B cell (primary cell): ENCODE results near the gene BAIAP2L1. TPM values are rescaled to one million over a fixed set of nuclear protein-coding genes. Genes with fewer than 3 reads are reported as not detected.

Source experiments
- ATAC-seq: fragments of 200-7000 bp; cut with Tn5 transposase; one replicate; pipeline ENCODE4 v1.10.0; 2021; ENCODE audit warnings: low read depth, mild to moderate bottlenecking, moderate number of reproducible peaks, moderate library complexity
- CTCF ChIA-PET: fragments of 350-600 bp; sonication (Branson Sonifier 250); formaldehyde crosslinking; loops from one replicate; lab custom pipeline; 2021; ENCODE audit warnings: antibody characterized with exemption, inconsistent platforms; lab: Charles Lee
- POLR2A ChIA-PET: fragments of 350-600 bp; sonication (Branson Sonifier 250); formaldehyde crosslinking; loops from one replicate; lab custom pipeline; 2021; ENCODE audit warnings: antibody characterized with exemption; lab: Charles Lee
- DNase-seq: peaks from one replicate; pipeline ENCODE4 v3.0.0; 2013
- H2AFZ ChIP-seq: 2 replicates; pipeline ENCODE4 v1.6.1; 2012; ENCODE audit warnings: mild to moderate bottlenecking, low read depth, low read length; ENCODE audit not compliant: insufficient read depth, poor library complexity, severe bottlenecking
- H3K27ac ChIP-seq, 2 donors: 1 replicate in 1 of 2; 2 replicates in 1 of 2; pipeline ENCODE4 v1.5.1; 2012 to 2013; ENCODE audit warnings: low read length in 2 of 2, mild to moderate bottlenecking in 2 of 2, moderate library complexity in 1 of 2
- H3K27me3 ChIP-seq, 4 experiments: fragments of 200-600 bp in 1 of 4; sonication (generic) in 1 of 4; replicated peaks in 1 of 4; 1 replicate in 2 of 4; 2 replicates in 2 of 4; pipeline versions ENCODE4 v1.6.1 to v1.7.0; 2013 to 2016; ENCODE audit warnings: low read length in 3 of 4, mild to moderate bottlenecking in 2 of 4, mixed read lengths in 1 of 4, moderate library complexity in 1 of 4; ENCODE audit not compliant: insufficient read depth in 4 of 4, control insufficient read depth in 3 of 4; ENCODE audit errors: control extremely low read depth in 1 of 4
- H3K36me3 ChIP-seq, 2 experiments: replicated peaks in 1 of 2; 1 replicate in 1 of 2; 2 replicates in 1 of 2; pipeline versions ENCODE4 v1.6.1 to v1.7.1; 2013; ENCODE audit warnings: low read length in 1 of 2; ENCODE audit not compliant: insufficient read depth in 2 of 2, control insufficient read depth in 1 of 2; ENCODE audit errors: control extremely low read depth in 1 of 2, extremely low read depth in 1 of 2
- H3K4me1 ChIP-seq, 2 donors: fragments of 200-600 bp in 1 of 2; sonication (generic) in 1 of 2; 1 replicate in 1 of 2; 2 replicates in 1 of 2; pipeline versions ENCODE4 v1.5.1 to v1.6.1; 2013 to 2017; ENCODE audit warnings: low read length in 2 of 2; ENCODE audit not compliant: control insufficient read depth in 2 of 2, insufficient read depth in 2 of 2
- H3K4me2 ChIP-seq: replicated peaks from 2 replicates; pipeline ENCODE3; 2012; ENCODE audit warnings: mild to moderate bottlenecking, low read depth, low read length; ENCODE audit not compliant: poor library complexity, severe bottlenecking
- H3K4me3 ChIP-seq, 5 experiments: fragments of 200-600 bp in 1 of 5; sonication (generic) in 1 of 5; 1 replicate in 3 of 5; 2 replicates in 2 of 5; pipeline versions ENCODE4 v1.5.1 to v1.7.0; 2011 to 2016; ENCODE audit warnings: low read length in 4 of 5, mild to moderate bottlenecking in 4 of 5, low read depth in 2 of 5, control low read depth in 1 of 5, moderate library complexity in 1 of 5; ENCODE audit not compliant: insufficient read depth in 1 of 5; ENCODE audit errors: control extremely low read depth in 1 of 5, extremely low read depth in 1 of 5
- H3K79me2 ChIP-seq: fragments of 200-600 bp; sonication (generic); one replicate; pipeline ENCODE4 v1.6.0; 2016; ENCODE audit warnings: low read length; ENCODE audit not compliant: control insufficient read depth, insufficient read depth
- H3K9ac ChIP-seq: fragments of 200-600 bp; sonication (generic); 2 replicates; pipeline ENCODE4 v1.6.1; 2017; ENCODE audit warnings: mild to moderate bottlenecking, low read length, moderate library complexity
- H3K9me3 ChIP-seq, 3 donors: one replicate each; pipeline versions ENCODE4 v1.6.1 to v1.7.1; 2013; ENCODE audit warnings: low read length in 2 of 3; ENCODE audit not compliant: control insufficient read depth in 2 of 3, insufficient read depth in 1 of 3; ENCODE audit errors: control extremely low read depth in 1 of 3
- H4K20me1 ChIP-seq: 2 replicates; pipeline ENCODE4 v1.6.0; 2012; ENCODE audit warnings: mild to moderate bottlenecking, low read length; ENCODE audit not compliant: insufficient read depth, control insufficient read depth, poor library complexity, severe bottlenecking
- H3K27ac Mint-ChIP-seq: one replicate; pipeline ENCODE4 v1.8.0; 2021; ENCODE audit warnings: mixed read lengths
- H3K27me3 Mint-ChIP-seq: one replicate; pipeline ENCODE4 v1.8.0; 2021; ENCODE audit warnings: mixed read lengths
- H3K4me1 Mint-ChIP-seq: one replicate; pipeline ENCODE4 v1.8.0; 2021; ENCODE audit warnings: mixed read lengths
- H3K4me3 Mint-ChIP-seq: one replicate; pipeline ENCODE4 v1.8.0; 2021; ENCODE audit warnings: mixed read lengths
- H3K9me3 Mint-ChIP-seq: one replicate; pipeline ENCODE4 v1.8.0; 2022; ENCODE audit warnings: mixed read lengths; ENCODE audit not compliant: insufficient read depth
- CTCF ChIP-seq: fragments of 200-600 bp; IDR thresholded peaks from one replicate; pipeline ENCODE4 v1.8.0; 2022; ENCODE audit warnings: antibody characterized with exemption, mild to moderate bottlenecking
- EZH2 ChIP-seq: IDR thresholded peaks from 2 replicates; pipeline ENCODE4 v1.6.1; 2012; ENCODE audit warnings: borderline replicate concordance, low read depth, mild to moderate bottlenecking, moderate library complexity, low read length; ENCODE audit not compliant: insufficient read depth, poor library complexity, severe bottlenecking
- WGBS: methylation state at CpG from one replicate; pipeline ENCODE4 v1.1.5; 2013; ENCODE audit warnings: missing lambda C conversion rate; ENCODE audit not compliant: insufficient coverage; 5-methylcytosine and 5-hydroxymethylcytosine counted together
- intact Hi-C: fragments of 100-400 bp; cut with micrococcal nuclease; formaldehyde crosslinking; loops from one replicate; pipeline ENCODE4 v1.10.0; 2022
- polyA plus RNA-seq: library from polyadenylated mRNA; depleted of rRNA; stranded (reverse); fragments of >200 nt; gene quantifications from 2 replicates; pipeline ENCODE4 v1.2.3, GENCODE V29; 2012
- total RNA-seq, 2 donors: library from RNA; stranded (reverse); fragments of 120-200 nt in 1 of 2; gene quantifications; 1 replicate in 1 of 2; 2 replicates in 1 of 2; pipeline versions ENCODE4 v1.2.3 to v1.2.4, GENCODE V29; 2013 to 2022

BAIAP2L1 gene
- total and polyA plus RNA-seq, 2 donors (not counting 1 experiment from before 2014, with no cell fraction given) = 1.5 to 3.7 TPM

DNA sequence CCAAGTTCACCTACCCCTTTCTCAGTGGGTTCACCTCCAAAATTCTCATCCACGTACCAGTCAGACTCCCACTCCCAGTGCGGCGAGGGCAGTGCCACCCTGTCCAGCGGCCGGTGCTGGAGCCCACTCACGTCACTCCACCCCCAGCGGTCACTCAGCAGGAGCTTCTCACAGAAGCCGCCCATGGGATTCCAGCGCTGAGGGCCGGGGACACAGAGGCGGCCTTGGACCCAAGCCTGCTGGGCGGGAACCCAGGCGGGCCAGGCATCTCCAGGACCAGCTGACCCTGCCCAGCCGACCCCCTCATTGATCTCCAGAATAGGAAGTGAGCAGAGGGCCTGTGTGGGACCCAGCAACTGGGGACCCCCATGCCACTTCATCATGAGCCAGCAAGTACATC lies 156.0 kb downstream of the BAIAP2L1 start:
- POLR2A ChIA-PET = no interaction called here

GRCh38 chr7:98242934-98243333 lies 158.0 kb downstream of the BAIAP2L1 start:
- Mint-ChIP-seq H3K27ac (no peak overlapping the region), H3K27me3 (no peaks in the 10 kb centered on the region), H3K4me1 (no peaks in the 10 kb centered on the region), H3K9me3 (no peaks in the 10 kb centered on the region), H3K4me3 (no peak overlapping the region)
- no peak for TF ChIP-seq CTCF
- TF ChIP-seq EZH2 = no peak
- ChIA-PET CTCF (no interaction called here), POLR2A (no interaction called here)
- H2AFZ ChIP-seq = no peak overlapping the region
- no peaks in the 10 kb centered on the region for H3K9me3 ChIP-seq
- H3K9ac ChIP-seq = no peak overlapping the region
- peaks cover 33% of the 10 kb centered on the region for H3K79me2 ChIP-seq
- no peak for ATAC-seq
- H3K27me3 ChIP-seq = no peaks in the 10 kb centered on the region
- no peak overlapping the region for H3K4me2 ChIP-seq
- DNase-seq = no peak
- no peaks in the 10 kb centered on the region for H3K4me1 ChIP-seq
- H3K27ac ChIP-seq = no peak overlapping the region
- peaks cover 0 to 59% of the 10 kb centered on the region in 2 experiments for H3K36me3 ChIP-seq
- 90% methylated on average over 1 of the region's 4 CpGs for WGBS
- no peak overlapping the region for H3K4me3 ChIP-seq
- intact Hi-C loops = no loop called here
- H4K20me1 ChIP-seq = peaks cover 53% of the 10 kb centered on the region

More for the DNA sequence above, 156.0 kb downstream of the BAIAP2L1 start:
- Histone ChIP-seq H3K4me1 (peaks cover 5 to 9% of the 10 kb centered on the region in 2 donors), H3K4me3 (no peak overlapping the region), H3K27me3 (no peaks in the 10 kb centered on the region), H3K4me2 (no peak overlapping the region), H3K36me3 (peaks cover 0 to 54% of the 10 kb centered on the region in 2 experiments), H2AFZ (no peak overlapping the region), H3K9ac (no peak overlapping the region), H3K79me2 (peaks cover 49% of the 10 kb centered on the region), H4K20me1 (peaks cover 67% of the 10 kb centered on the region), H3K9me3 (no peaks in the 10 kb centered on the region), H3K27ac (no peak overlapping the region)
- ATAC-seq (no peak), DNase-seq (no peak)
- Mint-ChIP-seq H3K4me3 (no peak overlapping the region), H3K4me1 (peaks cover 8% of the 10 kb centered on the region), H3K27ac (no peak overlapping the region), H3K9me3 (no peaks in the 10 kb centered on the region), H3K27me3 (no peaks in the 10 kb centered on the region)
- over 99% methylated on average over 12 of the region's 14 CpGs for WGBS
- intact Hi-C loops = no loop called here
- CTCF ChIA-PET = no interaction called here
- TF ChIP-seq CTCF = no peak
- TF ChIP-seq EZH2 = no peak
